OCI-LY1 (cell line): Measurements from ENCODE around the gene SNX1.
A peak's percentile ranks its signal among the peaks of the same experiment; 100 is the strongest.

Experiments used
- H2AFZ ChIP-seq: fragments of 200-600 bp; sonication (generic), shearing (Covaris generic); 2 replicates; pipeline ENCODE4 v1.6.0; 2014; ENCODE audit warnings: antibody characterized with exemption, mild to moderate bottlenecking, low read length
- H3F3A ChIP-seq: fragments of 200-600 bp; sonication (generic), shearing (Covaris generic); 2 replicates; pipeline ENCODE4 v1.6.0; 2014; ENCODE audit warnings: mild to moderate bottlenecking, antibody characterized with exemption, low read length, moderate library complexity; ENCODE audit not compliant: insufficient read depth
- H3K27ac ChIP-seq: fragments of 200-600 bp; sonication (generic); 2 replicates; pipeline ENCODE4 v1.5.1; 2014; ENCODE audit warnings: low read length, mixed run types, mild to moderate bottlenecking, low read depth; ENCODE audit not compliant: poor library complexity, severe bottlenecking
- H3K27me3 ChIP-seq: fragments of 200-600 bp; sonication (generic); 2 replicates; pipeline ENCODE4 v1.6.0; 2014; ENCODE audit warnings: antibody characterized with exemption, mild to moderate bottlenecking, low read length, moderate library complexity; ENCODE audit not compliant: insufficient read depth
- H3K36me3 ChIP-seq: fragments of 200-600 bp; sonication (generic); 2 replicates; pipeline ENCODE4 v1.6.1; 2014; ENCODE audit warnings: mild to moderate bottlenecking, antibody characterized with exemption, low read length, moderate library complexity, mixed read lengths; ENCODE audit not compliant: insufficient read depth
- H3K4me1 ChIP-seq: fragments of 200-600 bp; sonication (generic); 2 replicates; pipeline ENCODE4 v1.5.1; 2014; ENCODE audit warnings: mild to moderate bottlenecking, low read length, moderate library complexity; ENCODE audit not compliant: insufficient read depth, severe bottlenecking
- H3K4me2 ChIP-seq: fragments of 200-600 bp; sonication (generic), shearing (Covaris generic); 2 replicates; pipeline ENCODE4 v1.6.1; 2014; ENCODE audit warnings: low read length
- H3K4me3 ChIP-seq: fragments of 200-600 bp; sonication (generic); 2 replicates; pipeline ENCODE4 v1.5.1; 2014; ENCODE audit warnings: low read length, low read depth, mild to moderate bottlenecking, mixed read lengths; ENCODE audit not compliant: poor library complexity, severe bottlenecking
- H3K79me2 ChIP-seq: fragments of 200-600 bp; shearing (Covaris generic); 2 replicates; pipeline ENCODE4 v1.6.1; 2016; ENCODE audit warnings: mixed run types, low read length, mixed read lengths; ENCODE audit not compliant: insufficient read depth
- H3K9ac ChIP-seq: fragments of 200-600 bp; sonication (generic), shearing (Covaris generic); 2 replicates; pipeline ENCODE4 v1.6.1; 2014; ENCODE audit warnings: mild to moderate bottlenecking, low read length, mixed read lengths
- H3K9me2 ChIP-seq: fragments of 200-600 bp; sonication (generic), shearing (Covaris generic); 2 replicates; pipeline ENCODE4 v1.6.1; 2014; ENCODE audit warnings: low read depth, mild to moderate bottlenecking, low read length, mixed read lengths
- H3K9me3 ChIP-seq: fragments of 200-600 bp; shearing (Covaris generic); 2 replicates; pipeline ENCODE4 v1.6.1; 2014; ENCODE audit warnings: low read length, mixed read lengths
- H4K20me1 ChIP-seq: fragments of 200-600 bp; sonication (generic), shearing (Covaris generic); 2 replicates; pipeline ENCODE4 v1.6.0; 2016; ENCODE audit warnings: mild to moderate bottlenecking, low read length; ENCODE audit not compliant: insufficient read depth
- CTCF ChIP-seq: fragments of 200-600 bp; sonication (generic), shearing (Covaris generic); IDR thresholded peaks from 2 replicates; pipeline ENCODE4 v1.5.1; 2017; ENCODE audit warnings: mild to moderate bottlenecking, antibody characterized with exemption, low read length, moderate library complexity, mixed read lengths
- EZH2 ChIP-seq: fragments of 200-600 bp; sonication (generic), shearing (Covaris generic); IDR thresholded peaks from 2 replicates; pipeline ENCODE4 v1.8.0; 2017; ENCODE audit warnings: borderline replicate concordance, mixed run types, mild to moderate bottlenecking, antibody characterized with exemption, low read length, moderate library complexity, mixed read lengths

SNX1 gene

GRCh38 chr15:64162869-64163658 is 67.3 kb downstream of the SNX1 start, which contains the start of gene PPIB:
Gene PPIB (minus strand): TSS chr15:64163022. CDS start chr15:64162986, 36 bp downstream.
- H3K4me2 ChIP-seq = peak within 1 kb of the TSS; percentile 94
- no peaks in the 10 kb centered on the region for H4K20me1 ChIP-seq
- H3F3A ChIP-seq = no peaks in the 10 kb centered on the region
- H3K9ac ChIP-seq = peak within 1 kb of the TSS; percentile 93
- H3K9me3 ChIP-seq = no peaks in the 10 kb centered on the region
- H3K4me1 ChIP-seq = peaks cover 56% of the 10 kb centered on the region
- H3K9me2 ChIP-seq = no peaks in the 10 kb centered on the region
- H3K79me2 ChIP-seq = peaks cover 9% of the 10 kb centered on the region
- TF ChIP-seq CTCF (peak; percentile 61), EZH2 (no peak)
- H3K27ac ChIP-seq = peak within 1 kb of the TSS; percentile 78
- H3K36me3 ChIP-seq = peaks cover 30% of the 10 kb centered on the region
- H3K27me3 ChIP-seq = no peaks in the 10 kb centered on the region
- peak within 1 kb of the TSS; percentile 33; the same call in 1 of the 2 replicates for H2AFZ ChIP-seq
- H3K4me3 ChIP-seq = peak within 1 kb of the TSS; percentile 94

- H2AFZ ChIP-seq = peak overlapping the region; percentile 33; the same call in 1 of the 2 replicates
- no peaks in the 10 kb centered on the region for H3K9me2 ChIP-seq
- H3K27ac ChIP-seq = peak overlapping the region; percentile 78
- H3K4me1 ChIP-seq = peaks cover 48% of the 10 kb centered on the region
- H3K9ac ChIP-seq = peak overlapping the region; percentile 66
- H3K27me3 ChIP-seq = no peaks in the 10 kb centered on the region
- H4K20me1 ChIP-seq = no peaks in the 10 kb centered on the region
- peaks cover 23% of the 10 kb centered on the region for H3K36me3 ChIP-seq
- TF ChIP-seq EZH2 (no peak), CTCF (no peak)
- H3K4me2 ChIP-seq = peak overlapping the region; percentile 69
- no peaks in the 10 kb centered on the region for H3K9me3 ChIP-seq
- H3F3A ChIP-seq = no peaks in the 10 kb centered on the region
- H3K4me3 ChIP-seq = peak overlapping the region; percentile 61
- peaks cover 9% of the 10 kb centered on the region for H3K79me2 ChIP-seq
Measured at GRCh38 chr15:64163659-64164362, 68.0 kb downstream of the SNX1 start.

- peak overlapping the region; percentile 78 for H3K27ac ChIP-seq
- no peak for TF ChIP-seq EZH2
- no peak for TF ChIP-seq CTCF
- H2AFZ ChIP-seq = no peak overlapping the region
- H3K9me3 ChIP-seq = no peaks in the 10 kb centered on the region
- peak overlapping the region; percentile 69; the same call in 1 of the 2 replicates for H3K4me2 ChIP-seq
- no peaks in the 10 kb centered on the region for H4K20me1 ChIP-seq
- peak overlapping the region; percentile 66; the same call in 1 of the 2 replicates for H3K9ac ChIP-seq
- H3F3A ChIP-seq = no peaks in the 10 kb centered on the region
- H3K27me3 ChIP-seq = no peaks in the 10 kb centered on the region
- peaks cover 16% of the 10 kb centered on the region for H3K36me3 ChIP-seq
- H3K4me1 ChIP-seq = peaks cover 44% of the 10 kb centered on the region
- no peaks in the 10 kb centered on the region for H3K9me2 ChIP-seq
- peak overlapping the region; percentile 61 for H3K4me3 ChIP-seq
- H3K79me2 ChIP-seq = peaks cover 9% of the 10 kb centered on the region
Measured at GRCh38 chr15:64164436-64164835, 68.7 kb downstream of the SNX1 start.
